IPS-NIHi11 (cell line): ENCODE results near the gene PSMC3.
A peak's percentile ranks its signal among the peaks of the same experiment; 100 is the strongest.

Source experiments
- DNase-seq: peaks from one replicate; pipeline ENCODE4 v3.0.0; 2012; ENCODE audit warnings: mixed read lengths, low spot score

PSMC3 gene

DNA sequence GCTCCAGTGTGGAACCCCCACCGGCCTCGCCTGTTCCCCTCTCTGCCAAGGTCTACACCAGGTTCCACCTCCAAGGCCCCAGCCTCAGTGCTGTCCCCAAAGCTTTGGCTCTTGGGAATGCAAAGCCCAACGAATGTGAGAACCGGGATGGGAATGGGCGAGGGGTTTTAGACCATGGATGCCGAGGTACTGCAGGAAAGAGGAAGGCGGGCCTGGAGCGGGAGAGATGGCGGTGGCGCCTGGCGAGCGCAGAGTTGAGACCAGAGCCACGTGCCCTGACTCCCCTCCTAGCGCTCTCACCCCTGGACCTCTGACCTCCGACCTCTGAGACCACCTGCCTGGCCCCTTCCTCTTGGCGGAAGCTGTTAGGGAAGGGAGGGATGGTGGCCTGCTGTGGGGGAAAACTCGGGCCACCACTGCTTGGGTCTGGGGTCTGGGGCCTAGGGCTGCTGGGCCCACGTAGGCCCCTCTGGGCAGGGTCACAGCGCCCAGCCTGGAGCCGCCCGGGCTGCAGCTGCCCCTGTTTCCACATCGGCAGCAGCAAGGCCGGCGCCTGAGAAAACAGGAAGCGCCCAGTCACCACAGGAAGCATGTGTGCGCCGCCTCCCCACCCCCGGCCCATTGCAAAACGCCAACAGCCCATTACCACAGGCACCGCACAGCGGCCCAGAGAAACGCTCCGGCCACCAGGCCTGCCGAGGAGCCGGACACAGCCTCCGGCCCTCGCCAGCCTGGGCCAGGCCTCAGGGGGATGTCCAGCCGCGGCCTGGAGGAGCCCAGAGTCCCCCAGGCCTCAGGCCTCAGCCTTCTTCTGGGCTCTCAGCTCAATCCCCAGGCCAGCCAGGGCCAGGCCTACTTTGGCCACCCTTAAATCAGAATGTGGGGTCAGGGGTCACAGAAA is 31.7 kb downstream of the PSMC3 start:
- DNase-seq = peak; percentile 23

DNA sequence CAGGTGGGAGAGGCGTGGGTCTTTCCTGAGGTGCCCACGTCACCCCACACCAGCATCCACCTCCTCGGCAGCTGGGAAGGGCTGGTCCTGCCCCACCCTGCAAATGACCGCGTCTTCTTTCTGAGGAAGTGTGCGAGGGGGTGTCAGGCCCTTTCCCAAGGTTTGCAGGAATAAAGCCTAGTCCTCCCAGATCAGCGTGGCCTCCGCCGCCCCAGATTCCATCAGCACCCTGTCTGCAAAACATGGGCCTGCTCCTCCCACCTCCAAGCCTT is 32.3 kb downstream of the PSMC3 start:
- peak; percentile 11 for DNase-seq

DNA sequence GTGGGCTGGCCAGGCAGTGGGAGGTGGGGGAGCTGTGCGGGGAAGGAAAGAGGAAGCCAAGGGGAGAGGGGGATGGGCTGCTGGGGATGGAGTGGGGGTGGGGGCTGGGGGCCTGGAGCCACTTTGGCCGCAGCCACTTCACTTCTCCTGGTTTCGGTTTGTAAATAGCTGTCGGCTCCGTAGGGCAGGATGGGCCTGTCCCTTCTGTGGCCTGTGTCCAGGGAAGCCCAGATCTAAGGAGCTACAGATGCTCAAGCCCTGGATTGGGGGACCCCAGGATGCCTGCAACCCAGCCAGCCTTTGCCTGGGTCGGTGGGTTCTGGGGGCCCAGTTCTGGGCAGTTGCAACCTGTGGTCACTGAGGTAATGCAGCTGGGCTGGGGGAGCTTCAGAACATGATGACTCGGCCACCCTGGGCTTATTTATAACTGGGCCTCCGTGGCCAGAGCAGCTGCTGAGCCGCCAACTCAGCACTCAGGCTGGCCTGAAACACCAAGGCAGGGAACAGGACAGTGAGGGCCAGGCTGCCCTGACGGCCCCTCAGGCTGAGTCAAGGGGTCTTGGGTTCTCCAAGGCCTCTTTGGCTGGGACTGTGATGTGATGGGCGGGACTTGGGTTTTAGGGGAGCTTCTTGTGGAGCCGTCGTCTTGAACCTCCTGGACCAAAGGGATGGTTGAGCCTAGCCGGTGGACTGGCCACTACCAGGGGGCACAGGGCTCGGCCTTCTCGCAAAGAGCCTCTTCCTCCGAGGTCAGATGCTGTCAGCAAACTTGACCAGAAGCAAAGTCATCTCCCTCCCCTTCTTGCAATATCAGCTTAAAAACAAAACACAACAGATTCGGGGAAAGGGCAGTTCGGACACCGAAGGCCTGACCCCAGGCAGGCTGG is 32.8 kb downstream of the PSMC3 start:
- peak; percentile 35 for DNase-seq

DNA sequence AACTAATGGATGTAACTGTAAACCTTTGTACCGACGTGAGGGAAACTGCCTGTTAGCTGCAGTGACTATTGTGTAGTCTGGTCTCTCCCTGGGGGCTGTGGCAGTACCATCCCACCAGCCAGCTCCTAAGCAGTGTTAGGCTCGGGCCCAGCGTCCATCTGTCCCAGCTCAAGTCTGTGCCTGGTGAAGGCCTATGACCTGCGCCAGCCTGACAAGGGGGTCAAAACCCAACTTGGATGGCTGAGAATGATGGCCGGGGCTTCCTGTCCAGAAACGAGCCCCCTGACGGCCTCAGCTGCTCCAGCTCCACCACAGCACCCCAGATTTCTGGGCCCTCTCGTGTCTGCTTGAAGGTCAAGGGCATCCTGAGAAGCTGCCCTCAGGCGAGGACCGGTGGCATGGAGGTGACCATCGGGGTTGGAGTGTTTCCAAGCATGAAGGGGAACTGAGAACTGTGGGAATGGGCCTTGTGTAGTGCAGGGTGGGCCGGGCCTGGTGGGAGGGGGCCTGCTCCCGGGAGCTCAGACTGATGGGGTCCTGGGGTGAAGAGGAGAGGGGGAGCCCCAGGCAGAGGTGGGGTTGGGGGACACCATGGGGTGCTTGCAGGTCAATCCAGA is 33.6 kb downstream of the PSMC3 start:
- peak; percentile 4 for DNase-seq

DNA sequence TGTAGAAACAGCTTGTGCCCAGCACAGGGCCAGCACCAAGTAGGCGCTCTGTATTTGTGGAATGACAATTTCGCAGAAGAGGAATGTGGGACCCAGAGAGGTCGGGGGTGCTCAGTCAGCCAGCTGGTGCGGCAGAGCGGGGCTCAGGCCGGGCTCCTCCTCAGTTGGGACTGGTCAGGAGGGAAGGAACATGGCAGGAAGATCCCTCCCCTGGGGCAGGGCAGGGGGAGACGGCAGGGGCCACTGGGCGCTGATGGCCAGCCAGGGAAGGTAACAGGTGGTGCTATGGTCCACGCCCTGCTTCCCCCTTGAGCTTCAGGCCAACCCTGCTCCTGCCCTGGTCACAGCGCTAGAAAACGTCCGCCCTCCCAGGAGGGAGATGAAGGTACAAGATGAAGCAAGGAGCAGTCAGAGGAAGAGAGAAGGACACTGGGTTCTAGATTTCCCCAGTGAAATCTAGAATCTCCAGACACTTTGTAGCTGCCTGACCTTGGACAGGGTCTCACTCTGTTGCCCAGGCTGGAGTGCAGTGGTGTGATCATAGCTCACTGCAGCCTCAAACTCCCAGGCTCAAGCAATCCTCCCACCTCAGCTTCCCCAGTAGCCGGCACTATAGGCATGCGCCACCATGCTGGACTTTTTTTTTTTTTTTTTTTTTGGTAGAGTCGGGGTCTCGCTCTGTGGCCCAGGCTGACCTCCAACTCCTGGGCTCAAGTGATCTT is 34.4 kb downstream of the PSMC3 start:
- no peak for DNase-seq

DNA sequence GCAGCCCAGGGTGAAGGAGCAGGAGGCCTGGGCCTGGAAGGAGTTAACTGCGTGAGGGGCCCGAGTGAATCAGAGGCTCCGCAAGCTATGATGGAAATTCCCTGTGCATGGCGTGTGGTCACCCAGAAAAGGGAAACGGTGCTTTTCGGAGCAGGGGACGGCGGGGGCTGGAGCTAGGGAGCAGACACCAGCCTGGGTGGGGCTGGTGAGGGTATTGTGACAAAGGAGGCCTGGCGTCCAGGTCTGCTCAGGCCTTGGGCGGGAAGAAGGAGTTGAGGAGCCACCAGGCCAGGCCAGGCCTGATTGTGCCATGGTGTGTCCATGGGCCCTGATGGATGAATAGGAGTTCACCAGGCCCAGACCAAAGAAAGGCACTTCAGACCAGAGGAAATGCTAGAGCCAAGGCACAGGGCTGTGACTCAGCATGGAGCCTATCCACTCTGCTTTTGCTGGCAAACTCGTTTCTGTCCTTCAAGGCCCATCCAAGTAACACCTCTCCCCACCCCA is 35.1 kb downstream of the PSMC3 start:
- DNase-seq = no peak

DNA sequence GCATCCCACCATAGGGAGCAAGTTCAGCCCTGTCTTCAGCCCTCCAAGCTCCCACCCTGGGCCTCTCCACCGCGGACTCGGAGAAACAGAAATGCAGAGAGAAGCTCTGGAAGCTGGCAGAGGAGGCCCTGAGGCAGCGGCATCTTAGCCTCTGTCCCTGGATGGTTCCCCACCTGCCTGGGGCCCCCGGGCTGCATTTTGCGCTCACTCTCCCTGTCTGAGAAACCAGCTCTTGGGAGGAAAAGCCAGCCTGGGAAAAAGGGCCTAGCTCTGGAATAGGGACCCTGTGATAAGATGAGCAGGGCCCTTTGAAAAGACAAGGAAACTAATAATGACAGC is 35.8 kb downstream of the PSMC3 start:
- peak; percentile 2 for DNase-seq

DNA sequence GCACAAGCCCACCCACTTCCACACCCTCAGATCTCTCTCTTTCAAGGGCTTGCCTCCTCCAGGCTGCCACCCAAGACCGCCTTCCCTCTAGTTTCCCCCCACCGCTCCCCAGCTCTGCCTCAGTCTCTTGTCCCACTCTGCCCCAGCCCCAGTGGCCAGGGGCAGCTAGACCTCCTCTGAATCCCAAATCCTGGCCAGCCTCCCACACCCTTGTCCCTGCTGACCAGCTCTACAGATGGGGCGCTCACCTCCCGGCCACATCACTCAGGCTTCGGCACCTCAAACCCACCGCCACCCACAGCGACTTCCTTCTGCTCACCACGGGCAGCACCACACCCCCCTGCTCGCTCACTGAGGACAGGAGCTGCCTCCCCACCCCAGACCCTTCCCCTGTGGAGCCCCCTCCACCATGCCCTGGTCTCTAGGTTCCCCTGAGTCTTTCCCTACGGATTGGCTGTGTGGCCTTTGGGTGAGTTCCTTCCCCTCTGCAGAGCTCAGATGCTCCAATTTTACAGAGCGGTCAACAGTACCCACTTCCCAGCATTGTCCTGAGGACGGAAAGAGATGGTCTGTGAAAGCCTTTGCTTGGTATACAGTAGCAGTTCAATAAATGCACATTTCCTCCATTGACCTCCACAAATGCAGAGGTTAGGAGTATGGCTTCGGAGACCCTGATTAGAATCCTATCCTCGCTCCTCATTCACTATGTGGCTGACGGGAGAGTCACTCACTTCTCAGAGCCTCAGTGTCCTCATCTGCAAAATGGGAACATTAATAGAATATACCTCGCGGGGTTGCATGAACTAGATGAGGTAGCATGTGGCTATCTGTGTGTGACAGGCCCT is 36.4 kb downstream of the PSMC3 start:
- DNase-seq = peak; percentile 6

DNA sequence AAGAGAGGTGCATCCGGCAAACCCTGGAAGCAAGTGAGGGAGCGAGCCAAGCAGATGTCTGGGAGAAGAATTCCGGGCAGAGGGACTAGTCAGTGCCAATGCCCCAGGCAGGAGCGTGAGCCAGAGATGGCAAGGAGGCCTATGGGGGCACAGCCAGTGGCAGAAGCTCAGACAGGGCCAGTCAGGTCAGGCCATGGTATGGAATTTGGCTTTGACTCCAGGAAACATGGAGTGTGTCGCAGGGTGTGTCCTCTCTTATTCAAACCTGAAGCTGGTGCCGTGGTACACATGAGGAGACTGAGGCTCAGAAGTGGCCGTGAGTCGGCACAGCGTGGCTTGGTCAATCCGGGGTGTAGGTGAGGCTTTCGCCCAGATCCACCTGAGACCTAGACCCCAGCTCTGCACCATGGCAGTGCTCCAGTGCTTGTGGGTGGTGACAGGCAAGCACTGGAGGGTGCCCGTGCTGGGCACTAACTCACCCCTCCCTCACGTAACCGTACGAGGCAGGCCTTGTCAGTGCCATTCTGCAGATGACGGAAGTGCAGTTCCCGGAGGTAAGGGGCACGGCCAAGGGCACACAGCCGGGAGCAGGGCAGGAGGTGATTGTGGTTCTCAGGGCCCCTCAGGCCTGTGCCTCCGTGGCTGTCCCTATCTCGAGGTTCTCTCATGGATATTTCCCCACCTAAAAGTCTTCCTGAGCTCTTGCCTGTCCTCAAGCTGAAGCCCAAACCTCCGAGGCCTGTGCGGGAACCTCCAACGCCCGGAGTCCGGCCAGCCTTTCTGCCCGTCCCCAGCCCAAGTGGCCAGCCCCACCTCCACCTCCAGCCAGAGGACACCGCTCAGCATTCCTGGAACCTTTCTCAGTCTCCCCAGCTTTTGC is 37.3 kb downstream of the PSMC3 start:
- DNase-seq = peak; percentile 5

DNA sequence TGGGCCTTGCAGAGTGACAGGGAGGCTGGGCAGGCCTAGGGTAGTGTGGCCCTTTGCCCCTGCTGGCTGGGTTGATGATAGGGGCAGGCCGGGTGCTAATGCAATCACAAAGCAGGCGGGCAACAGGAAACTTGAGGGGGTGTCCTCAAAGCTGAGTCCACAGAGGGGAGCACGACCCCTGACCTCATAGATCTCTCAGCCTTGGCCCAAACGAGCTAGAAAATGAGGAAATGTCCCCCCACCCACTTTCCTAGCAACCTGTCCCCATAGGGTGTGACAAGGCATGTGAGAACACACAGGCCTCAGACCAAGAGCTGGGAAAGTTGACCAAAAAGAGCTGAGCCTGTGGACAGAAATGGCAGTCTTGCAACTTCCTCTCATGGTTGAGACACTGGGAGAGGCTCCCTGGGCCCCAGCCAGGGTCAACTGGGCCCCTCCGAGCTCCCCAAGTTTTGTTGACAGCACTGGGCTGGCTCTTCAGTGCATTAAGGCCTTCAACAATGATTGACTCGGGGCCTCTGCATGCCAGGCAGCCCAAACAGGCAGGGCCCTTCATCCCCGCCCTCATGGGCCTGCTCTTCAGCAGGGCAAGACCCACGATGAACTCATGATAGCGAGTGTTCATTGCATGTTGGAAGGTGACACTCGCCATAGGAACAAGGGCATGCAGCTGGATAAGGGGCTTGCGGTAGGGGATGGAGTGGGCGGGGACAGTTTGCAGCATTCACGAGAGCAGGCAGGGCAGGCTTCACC is 38.1 kb downstream of the PSMC3 start:
- DNase-seq = peak; percentile 4

DNA sequence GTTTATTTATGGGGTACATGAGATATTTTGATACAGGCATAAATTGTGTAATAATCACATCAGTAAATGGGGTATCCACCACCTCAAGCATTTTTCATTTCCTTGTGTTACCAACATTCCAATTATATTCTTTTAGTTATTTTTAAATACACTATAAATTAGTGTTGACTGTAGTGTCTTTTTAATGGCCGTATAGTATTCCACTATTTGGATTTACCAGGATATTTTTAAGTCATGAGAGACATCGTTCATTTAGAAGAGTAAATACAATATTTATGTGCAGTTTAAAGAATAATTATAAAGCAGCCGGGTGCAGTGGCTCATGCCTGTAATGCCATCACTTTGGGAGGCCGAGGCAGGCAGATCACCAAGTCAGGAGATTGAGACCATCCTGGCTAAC is 41.7 kb downstream of the PSMC3 start:
- no peak for DNase-seq

DNA sequence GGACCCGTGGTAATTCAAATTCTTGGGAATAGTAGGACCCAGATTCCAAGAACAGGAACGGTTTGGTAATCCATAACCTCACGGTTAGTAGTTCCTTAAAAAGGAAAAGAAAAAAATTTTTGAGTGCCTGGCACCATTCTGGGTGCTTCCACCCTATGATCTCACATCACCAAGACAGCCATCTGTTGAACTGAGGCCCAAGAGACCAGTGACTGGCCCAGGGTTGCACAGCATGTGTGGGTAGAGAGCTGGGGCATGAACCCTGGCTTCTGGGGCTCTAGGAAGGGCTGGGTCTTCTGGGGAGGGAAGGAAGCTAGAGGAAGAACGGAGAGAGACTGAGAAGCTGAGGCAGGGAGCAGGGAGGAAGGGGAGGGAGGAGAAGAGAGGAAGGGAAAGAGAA is 43.2 kb downstream of the PSMC3 start:
- DNase-seq = no peak

DNA sequence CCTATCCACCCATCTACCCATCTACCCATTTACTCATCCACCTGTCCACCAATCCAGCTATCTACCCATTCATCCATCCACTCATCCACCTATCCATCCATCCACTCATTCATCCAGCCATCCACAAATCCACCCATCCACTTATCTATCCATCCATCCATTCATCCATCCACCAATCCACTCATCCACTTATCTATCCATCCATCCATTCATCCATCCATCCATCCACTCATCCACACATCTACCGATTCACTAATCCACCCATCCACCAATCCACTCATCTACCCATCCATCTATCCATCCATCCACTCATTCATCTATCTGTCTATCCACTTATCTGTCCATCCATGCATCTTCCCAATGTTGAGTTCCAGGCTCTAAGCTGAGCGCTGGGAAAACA is 46.2 kb downstream of the PSMC3 start:
- no peak for DNase-seq

DNA sequence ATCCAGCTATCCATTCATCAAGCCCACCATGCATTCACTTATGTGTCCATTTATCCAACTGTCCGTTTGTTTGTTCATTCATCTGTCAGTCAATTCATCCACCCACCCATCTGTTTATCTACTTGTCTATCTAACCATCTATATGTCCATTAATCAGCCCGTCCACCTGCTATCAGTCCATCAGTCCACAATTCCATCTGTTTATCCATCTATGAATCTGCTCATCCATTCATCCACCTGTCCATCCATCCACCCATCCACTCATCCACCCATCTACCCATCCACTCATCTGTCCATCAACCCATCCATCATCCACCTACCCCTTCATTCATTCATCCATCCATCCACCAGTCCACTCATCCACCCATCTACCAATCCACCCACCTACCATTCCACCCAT is 46.9 kb downstream of the PSMC3 start:
- DNase-seq = no peak

DNA sequence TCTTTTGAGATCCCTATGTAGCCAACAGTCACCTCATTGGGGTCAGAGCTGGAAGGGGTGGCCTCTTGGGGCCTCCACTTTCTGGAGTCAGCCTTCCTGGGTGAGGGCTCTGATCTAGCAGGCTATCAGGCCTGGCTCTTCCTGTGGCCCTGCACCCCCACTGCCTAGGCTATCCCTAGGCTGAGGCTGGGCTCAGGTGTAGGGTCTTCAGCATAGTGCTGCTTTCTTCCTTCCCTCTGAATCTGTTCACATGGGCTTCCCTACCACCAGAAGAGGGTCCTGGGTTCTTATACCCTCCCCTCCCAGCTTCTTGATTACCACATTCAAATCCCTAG is 47.4 kb downstream of the PSMC3 start:
- no peak for DNase-seq

DNA sequence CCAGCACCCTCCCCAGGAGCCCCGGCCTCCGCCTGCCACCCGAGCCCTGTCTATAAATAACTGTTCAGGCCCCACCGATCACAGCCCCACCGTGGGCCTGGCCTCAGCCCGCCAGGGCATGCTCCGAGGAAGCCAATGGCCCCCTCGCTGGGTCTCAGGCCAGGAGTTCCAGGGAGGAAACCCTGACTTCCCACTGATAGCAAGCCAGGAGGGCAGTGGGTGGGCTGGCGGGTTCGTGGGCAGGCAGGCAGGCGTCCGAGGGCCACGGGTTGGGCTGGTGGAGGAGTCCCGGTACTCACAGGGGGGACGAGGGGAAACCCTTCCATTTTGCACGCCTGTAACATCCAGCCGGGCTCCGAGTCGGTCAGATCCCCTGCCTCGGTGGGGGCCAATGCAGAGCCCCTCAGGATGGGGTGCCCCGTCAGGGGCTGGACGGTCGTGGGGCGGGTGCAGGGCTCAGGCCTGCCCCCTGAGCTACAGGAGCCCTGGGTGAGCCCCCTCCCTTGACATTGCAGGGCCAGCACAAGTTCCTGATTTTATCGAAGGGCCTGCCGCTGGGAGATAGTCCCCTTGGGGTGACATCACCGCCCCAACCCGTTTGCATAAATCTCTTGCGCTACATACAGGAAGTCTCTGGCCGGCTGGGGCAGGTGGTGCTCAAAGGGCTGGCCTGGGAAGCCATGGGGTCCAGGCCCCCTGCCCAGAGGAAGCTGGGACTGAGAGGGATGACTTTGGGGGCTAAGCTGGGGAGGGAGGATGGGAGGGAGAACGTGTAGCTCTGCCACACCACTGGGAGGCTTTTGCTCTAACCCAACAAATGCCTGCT is 48.0 kb downstream of the PSMC3 start, which contains the start of gene SPI1:
Gene SPI1 (minus strand): TSS at position 538 of the 826 bp plus-strand sequence. CDS start 194 bp downstream, at position 344.
- no peak for DNase-seq

DNA sequence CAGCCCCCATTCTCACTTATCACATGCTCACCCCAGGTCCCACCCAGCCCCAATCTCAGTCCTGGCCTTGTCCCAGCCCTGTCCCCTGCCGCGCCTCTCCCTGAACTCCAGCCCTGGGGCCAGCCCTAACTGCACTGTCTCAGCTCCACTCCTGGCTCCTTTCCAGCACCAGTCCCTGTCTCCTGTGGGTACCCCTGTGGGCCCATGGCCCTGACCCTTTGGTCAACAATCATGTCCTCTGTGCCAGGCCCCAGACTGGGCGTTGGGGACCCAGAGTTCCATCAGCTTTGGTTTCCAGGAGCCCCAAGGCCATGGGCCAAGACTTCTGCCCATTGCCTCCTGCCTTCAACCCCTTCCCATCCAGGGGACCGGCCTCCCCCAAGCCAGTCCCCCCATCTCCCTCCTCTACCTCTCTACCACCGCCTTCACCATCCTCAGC is 48.6 kb downstream of the PSMC3 start:
- no peak for DNase-seq
